Retinal pigment epithelial cell (primary cell): ENCODE data around the gene OR56A4.

ENCODE experiments used
- DNase-seq: peaks from one replicate; pipeline ENCODE4 v3.0.0-alpha.2; 2010; ENCODE audit warnings: low read depth
- H3K4me3 ChIP-seq: 2 replicates; pipeline ENCODE4 v1.5.1; 2011; ENCODE audit warnings: mild to moderate bottlenecking, low read length, control low read depth, moderate library complexity
- CTCF ChIP-seq: conservative IDR thresholded peaks from 2 replicates; pipeline ENCODE4 v1.5.1; 2011; ENCODE audit warnings: low read depth, low read length, control low read depth, inconsistent platforms

Gene OR56A4

GRCh38 chr11:6006846-6007245, at the start of gene OR56A4:
Gene OR56A4 (minus strand): TSS chr11:6006946. CDS start chr11:6002992, 3,954 bp downstream.
- no peak for DNase-seq
- no peak within 1 kb of the TSS for H3K4me3 ChIP-seq
- no peak for TF ChIP-seq CTCF

- no peak for DNase-seq
- no peak for TF ChIP-seq CTCF
- no peak overlapping the region for H3K4me3 ChIP-seq
These were observed 48.8 kb upstream of the OR56A4 start for GRCh38 chr11:6055569-6055968.

- DNase-seq: no peak
- TF ChIP-seq CTCF: no peak
- H3K4me3 ChIP-seq: no peak overlapping the region
These were observed 45.6 kb upstream of the OR56A4 start for GRCh38 chr11:6052374-6052773.

GRCh38 chr11:6040874-6041273, 34.1 kb upstream of the OR56A4 start:
- no peak overlapping the region for H3K4me3 ChIP-seq
- DNase-seq: no peak
- no peak for TF ChIP-seq CTCF

GRCh38 chr11:6030708-6031405, 24.1 kb upstream of the OR56A4 start, which contains the start of gene OR56A1:
Gene OR56A1 (minus strand): TSS chr11:6030758. CDS start chr11:6027692, 3,066 bp downstream.
- no peak for TF ChIP-seq CTCF
- no peak for DNase-seq
- no peak within 1 kb of the TSS for H3K4me3 ChIP-seq

- no peak for DNase-seq
- no peak overlapping the region for H3K4me3 ChIP-seq
- TF ChIP-seq CTCF: no peak
These were observed 20.8 kb upstream of the OR56A4 start for GRCh38 chr11:6027501-6027900.

- H3K4me3 ChIP-seq: no peak overlapping the region
- TF ChIP-seq CTCF: no peak
These were observed 18.3 kb upstream of the OR56A4 start for GRCh38 chr11:6025056-6025455.

More at GRCh38 chr11:6025056-6025455, 18.3 kb upstream of the OR56A4 start:
- no peak for DNase-seq
